ENCODE data around the gene CRP.
"Not testable (repeated sequence)": the region's sequence is repeated elsewhere in the genome, so short reads cannot be mapped to it uniquely, and the experiment has no call there.

Gene CRP

DNA sequence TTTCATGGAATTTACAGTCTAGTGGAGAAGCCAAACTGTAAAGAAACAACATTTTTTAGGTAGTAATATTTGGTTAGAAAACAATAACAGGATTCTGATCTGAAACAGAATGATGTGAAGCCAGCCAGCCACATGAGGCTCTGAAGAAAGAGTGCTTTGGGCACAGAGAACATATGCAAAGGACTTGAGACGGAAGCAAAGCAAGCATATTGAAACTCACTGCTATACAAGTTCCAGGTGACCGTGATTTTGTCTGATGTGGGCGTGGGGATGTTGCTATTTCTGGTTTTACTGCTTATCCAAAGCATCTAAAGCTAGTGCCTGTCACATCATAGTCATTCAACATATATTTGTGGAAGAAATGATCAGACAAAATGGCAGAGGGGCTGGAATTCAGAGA lies 14.7 kb downstream of the CRP start:
- no peak for DNase-seq (ENCODE audit: low spot score)

DNA sequence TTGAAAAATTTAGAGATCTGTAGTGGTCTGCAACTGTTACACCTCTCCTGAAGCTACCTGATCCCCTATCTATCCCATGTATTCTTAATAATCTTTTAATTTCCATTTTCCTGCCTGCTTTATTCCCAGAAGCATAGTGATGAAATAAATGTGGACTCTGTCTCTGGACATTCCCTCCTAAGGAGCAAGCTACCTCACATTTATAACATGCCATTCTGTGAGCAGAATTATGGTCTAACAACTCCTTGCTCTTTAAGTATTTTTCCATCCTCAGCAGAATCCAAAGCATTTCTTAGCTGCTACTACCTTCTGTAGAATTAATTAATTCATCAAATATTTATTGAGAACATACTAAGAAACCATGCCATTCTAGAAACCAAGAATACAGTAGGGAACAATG lies 15.1 kb downstream of the CRP start:
- no peak for DNase-seq (ENCODE audit: low spot score)

DNA sequence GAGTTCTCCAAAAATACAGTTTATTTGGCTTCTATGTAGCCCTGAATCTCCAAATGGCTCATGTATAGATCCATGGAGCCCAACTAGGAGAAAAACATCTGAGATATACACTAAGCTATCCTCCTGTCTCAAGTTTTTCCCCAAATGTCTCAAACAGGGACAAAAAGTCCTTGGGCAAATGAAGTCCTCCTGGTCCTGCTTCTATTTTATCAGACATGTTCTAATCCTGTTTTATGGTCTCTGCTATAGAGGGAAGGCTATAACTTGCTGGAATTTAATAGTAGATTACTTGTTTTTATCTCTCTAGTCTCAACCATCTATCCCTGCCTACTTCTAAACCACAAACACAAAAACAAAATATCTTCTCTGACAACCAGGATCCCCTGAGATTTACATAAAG lies 26.9 kb downstream of the CRP start:
- no peak for DNase-seq (ENCODE audit: low spot score)

DNA sequence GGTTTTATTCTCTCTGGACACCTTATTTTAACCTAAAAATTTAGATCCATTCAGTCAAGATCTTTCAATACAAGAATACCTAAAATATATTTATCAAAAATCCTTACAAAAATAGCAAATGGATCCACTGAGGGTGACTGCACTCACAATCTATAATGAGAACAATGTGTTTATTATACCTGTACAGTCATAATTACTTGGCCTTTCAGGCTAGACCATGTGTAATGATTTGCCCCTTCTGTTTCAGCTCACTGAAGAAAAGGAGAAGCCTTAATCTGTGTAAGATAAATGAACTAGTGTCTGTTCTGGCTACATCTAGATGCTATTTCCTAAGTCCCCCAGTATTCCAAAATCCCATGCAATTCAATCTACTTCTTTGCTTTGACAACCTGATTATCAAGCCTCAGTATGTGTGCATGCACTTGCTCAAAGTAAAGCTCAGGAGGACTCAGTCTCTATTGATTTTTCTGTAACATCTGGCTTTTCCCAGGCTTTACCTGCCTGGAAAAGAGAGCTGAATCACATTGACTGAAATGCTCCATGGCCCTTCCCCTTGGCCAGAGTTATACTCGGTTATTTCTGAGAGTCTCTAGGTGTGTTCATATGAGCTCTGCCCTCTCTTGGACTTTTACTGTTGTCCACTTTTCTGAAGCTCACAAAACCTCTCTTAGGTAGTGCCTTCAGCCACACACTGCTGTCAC lies 27.6 kb downstream of the CRP start:
- no peak for DNase-seq (ENCODE audit: low spot score)

DNA sequence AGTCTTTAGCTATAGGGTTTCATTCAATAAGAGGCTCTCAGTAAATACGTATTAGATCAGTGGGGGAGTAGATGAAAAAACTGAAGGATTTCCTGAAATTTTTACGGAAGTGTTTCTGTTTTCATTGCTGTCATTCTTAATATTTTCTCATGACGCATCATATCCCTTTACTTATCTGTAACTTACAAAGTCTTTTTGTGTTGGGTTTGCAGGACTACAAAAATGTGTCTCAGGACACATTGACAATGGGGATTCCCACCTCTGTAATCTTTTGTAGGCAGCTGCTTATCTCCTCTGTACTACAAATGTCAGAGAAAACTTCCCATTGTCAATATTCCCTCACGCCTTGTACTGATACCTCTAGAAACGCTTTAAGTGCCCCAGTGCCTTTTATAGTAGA lies 35.5 kb downstream of the CRP start:
- DNase-seq (ENCODE audit: low spot score), result no peak

DNA sequence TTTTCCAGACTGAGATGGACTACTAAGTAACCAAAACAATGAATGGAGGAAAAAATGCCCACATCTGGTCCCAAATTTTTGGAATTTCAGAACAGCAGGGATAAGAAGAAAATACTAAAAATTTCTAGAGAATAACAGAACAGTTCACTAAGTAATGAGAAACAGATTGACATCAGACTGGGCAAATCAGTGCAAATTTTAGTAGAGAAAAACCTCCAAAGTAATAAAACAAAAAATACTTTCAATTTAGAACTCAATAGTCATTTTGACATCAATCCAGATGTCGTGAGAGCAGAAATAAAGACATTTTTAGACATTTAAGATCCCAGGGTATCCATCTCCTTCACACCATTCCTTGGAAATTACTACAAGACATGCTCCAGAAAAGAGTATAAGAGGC lies 39.3 kb downstream of the CRP start:
- no peak for DNase-seq (ENCODE audit: low spot score)

DNA sequence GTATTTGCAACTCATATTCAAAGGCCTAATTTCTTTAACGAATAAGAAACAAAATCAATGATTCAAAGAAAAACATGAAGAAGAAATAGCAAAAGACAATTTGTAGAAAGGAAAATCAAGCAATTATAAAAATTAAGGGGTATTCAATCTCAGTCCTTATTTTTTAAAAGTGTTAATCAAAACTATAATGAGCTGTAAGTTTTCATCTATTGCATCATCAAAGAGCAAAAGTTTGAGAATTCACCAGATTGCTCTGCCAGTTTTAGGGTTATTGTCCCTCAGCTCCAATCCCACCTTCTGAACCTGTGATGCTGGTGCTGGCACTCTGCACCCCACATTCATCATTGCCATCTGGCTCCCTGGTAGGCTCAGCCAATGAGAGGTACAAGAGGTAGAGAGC lies 42.0 kb downstream of the CRP start:
- DNase-seq (ENCODE audit: low spot score), result not testable (repeated sequence)

DNA sequence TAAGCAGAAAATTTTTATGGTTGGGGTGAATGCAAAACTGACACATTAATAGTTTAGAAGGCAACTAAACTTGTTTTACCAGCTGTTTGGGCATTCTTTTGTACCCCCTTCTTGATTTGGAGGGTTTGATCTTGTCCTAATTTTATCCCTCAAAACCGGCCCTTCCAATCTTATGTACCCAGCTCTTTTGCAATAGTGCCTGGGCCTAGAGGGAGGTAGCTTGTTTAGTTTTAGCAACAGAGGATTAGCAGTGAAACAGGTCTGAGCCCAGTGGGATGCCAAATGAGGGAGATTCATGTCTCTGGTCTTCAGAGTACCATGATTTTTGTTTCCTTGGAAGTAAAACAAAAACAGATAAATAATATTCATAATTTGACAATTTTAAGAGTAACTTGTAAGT lies 45.1 kb downstream of the CRP start:
- no peak for DNase-seq (ENCODE audit: low spot score)

DNA sequence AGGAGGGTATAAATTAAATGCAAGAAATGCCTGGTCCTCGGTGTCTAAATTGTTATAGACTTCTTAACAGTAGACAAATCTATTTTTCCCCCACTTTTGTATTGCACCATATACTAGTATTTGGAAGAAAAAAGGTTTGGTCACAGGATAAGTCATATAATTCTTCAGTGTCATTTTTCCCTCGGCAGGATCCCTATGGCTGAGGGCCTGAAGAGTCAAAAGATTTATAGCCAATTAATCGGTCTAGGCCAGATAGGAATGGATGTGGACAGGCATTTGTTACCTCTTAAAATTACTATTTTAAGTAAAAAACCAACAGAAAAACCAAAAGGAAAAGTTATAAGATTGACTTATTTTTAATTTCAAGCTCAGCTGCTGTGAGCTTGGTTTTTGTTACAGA lies 45.6 kb downstream of the CRP start:
- no peak for DNase-seq (ENCODE audit: low spot score)

DNA sequence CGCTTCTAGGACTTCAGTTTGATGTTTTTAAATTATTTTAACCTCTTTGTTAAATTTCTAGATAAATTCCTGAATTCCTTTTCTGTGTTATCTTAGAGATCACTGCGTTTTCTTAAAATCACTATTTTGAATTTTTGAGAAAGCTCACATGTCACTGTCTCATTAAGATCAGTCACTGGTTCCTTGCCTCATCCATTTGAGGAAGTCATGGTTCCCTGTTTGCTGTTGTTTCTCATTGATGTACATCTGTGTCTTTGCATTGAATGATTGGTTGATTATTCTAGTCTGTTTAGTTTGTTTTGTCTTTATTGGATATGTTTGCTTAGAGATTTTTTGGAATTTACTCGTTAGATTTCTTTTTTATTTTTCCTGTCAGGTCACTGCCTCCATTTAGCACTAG lies 50.1 kb downstream of the CRP start:
- no peak for DNase-seq (ENCODE audit: low spot score)

DNA sequence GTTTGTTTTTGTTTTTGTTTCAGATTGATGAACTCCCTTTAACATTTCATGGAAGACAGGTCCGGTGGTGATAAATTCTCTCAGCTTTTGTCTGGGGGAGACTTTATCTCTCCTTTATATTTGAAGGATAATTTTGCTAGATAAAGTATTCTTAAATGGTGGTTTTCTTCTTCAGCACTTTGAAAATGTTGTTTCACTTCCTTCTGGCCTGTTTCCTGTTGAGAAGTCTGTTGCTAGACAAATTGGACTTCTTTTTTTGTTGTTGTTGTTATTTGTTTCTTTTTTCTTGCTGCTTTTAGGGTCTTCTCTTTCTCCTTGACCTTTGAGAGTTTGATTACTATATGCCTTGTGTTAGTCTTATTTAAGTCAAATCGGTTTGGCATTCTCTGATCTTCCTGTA lies 50.8 kb downstream of the CRP start:
- DNase-seq (ENCODE audit: low spot score), result no peak

Measured in kidney capillary endothelial cell (primary cell).